GM23338 (cell line): ENCODE results near the gene ZNF689.
A peak's percentile ranks its signal among the peaks of the same experiment; 100 is the strongest.

ENCODE experiments used
- CTCF ChIP-seq, 2 experiments: fragments of 200-600 bp in 1 of 2; sonication (generic) in 1 of 2; conservative IDR thresholded peaks; 2 replicates each; pipeline versions ENCODE4 v1.5.1 to v1.6.1; 2016 to 2017; ENCODE audit warnings: antibody characterized with exemption in 2 of 2, low read depth in 2 of 2, mild to moderate bottlenecking in 2 of 2, moderate library complexity in 1 of 2
- EZH2 ChIP-seq: fragments of 200-600 bp; sonication (generic); IDR thresholded peaks from one replicate; pipeline ENCODE4 v1.8.0; 2017; ENCODE audit warnings: antibody characterized with exemption, mild to moderate bottlenecking, low read depth; ENCODE audit not compliant: unreplicated experiment
- POLR2AphosphoS5 ChIP-seq: IDR thresholded peaks from 2 replicates; pipeline ENCODE4 v1.6.1; 2016; ENCODE audit warnings: antibody characterized with exemption, low read depth
- STAT1 ChIP-seq: IDR thresholded peaks from one replicate; pipeline ENCODE4 v1.6.1; 2016; ENCODE audit warnings: antibody characterized with exemption; ENCODE audit not compliant: unreplicated experiment
- ZNF462 ChIP-seq: fragments of 250-450 bp; sonication (Bioruptor Pico); IDR thresholded peaks from 2 replicates; pipeline ENCODE4 v1.5.0; 2020; ENCODE audit warnings: mild to moderate bottlenecking, moderate library complexity

- TF ChIP-seq CTCF (conservative IDR thresholded peaks at IDR 0.05; ENCODE audit: low read depth in 2 of 2) (no peak), EZH2 (no peak), STAT1 (no peak), POLR2AphosphoS5 (peak; percentile 24; the same call in 1 of the 2 replicates), ZNF462 (CRISPR knock-in tag) (no peak)
Observed at GRCh38 chr16:30650369-30651123, 40.4 kb upstream of the ZNF689 start, which contains the start of gene PRR14.
